Thymus (tissue), 11 donors: ENCODE results near the gene MMRN1. TPM values are rescaled to one million over a fixed set of nuclear protein-coding genes. Genes with fewer than 3 reads are reported as not detected.

Source experiments
- DNase-seq, 9 donors: peaks; one replicate each; pipeline ENCODE4 v3.0.0-alpha.2; 2013; ENCODE audit warnings: low spot score in 9 of 9, low read depth in 6 of 9, missing footprints in 1 of 9
- H3K27ac ChIP-seq, 2 donors: one replicate each; pipeline ENCODE4 v1.5.1; 2013; ENCODE audit warnings: control low read depth in 1 of 2, low read depth in 1 of 2, low read length in 1 of 2, mild to moderate bottlenecking in 1 of 2, moderate library complexity in 1 of 2
- H3K27me3 ChIP-seq, 2 donors: one replicate each; pipeline ENCODE4 v1.5.1; 2013; ENCODE audit warnings: low read length in 1 of 2; ENCODE audit not compliant: control insufficient read depth in 2 of 2, insufficient read depth in 1 of 2
- H3K36me3 ChIP-seq, 2 donors: one replicate each; pipeline ENCODE4 v1.5.1; 2013; ENCODE audit warnings: low read length in 1 of 2, mild to moderate bottlenecking in 1 of 2, moderate library complexity in 1 of 2; ENCODE audit not compliant: control insufficient read depth in 2 of 2, insufficient read depth in 2 of 2
- H3K4me1 ChIP-seq, 2 donors: one replicate each; pipeline ENCODE4 v1.5.1; 2013; ENCODE audit warnings: low read length in 2 of 2; ENCODE audit not compliant: control insufficient read depth in 2 of 2, insufficient read depth in 2 of 2
- H3K4me3 ChIP-seq, 2 donors: one replicate each; pipeline ENCODE4 v1.5.1; 2013; ENCODE audit warnings: low read length in 2 of 2, control low read depth in 1 of 2, mild to moderate bottlenecking in 1 of 2
- H3K9me3 ChIP-seq, 2 donors: one replicate each; pipeline ENCODE4 v1.5.1; 2013; ENCODE audit warnings: low read length in 1 of 2, mild to moderate bottlenecking in 1 of 2; ENCODE audit not compliant: control insufficient read depth in 2 of 2, insufficient read depth in 1 of 2
- WGBS: extraction: QIAGEN DNeasy Blood & Tissue Kit; methylation state at CpG from one replicate; pipeline ENCODE4 v1.1.7; 2013; 5-methylcytosine and 5-hydroxymethylcytosine counted together
- polyA plus RNA-seq: library from polyadenylated mRNA; stranded (reverse); fragments of 200-250 nt; gene quantifications from one replicate; pipeline ENCODE4 v1.2.3, GENCODE V29; 2013
- total RNA-seq: library from RNA; stranded (reverse); fragments of 120-200 nt; gene quantifications from one replicate; pipeline ENCODE4 v1.2.4, GENCODE V29; 2013
- donor health status: healthy.

The MMRN1 gene
- total and polyA plus RNA-seq, 2 donors, result 4.5 to 5.3 TPM

- Histone ChIP-seq H3K27ac (no peak overlapping the region), H3K36me3 (no peaks in the 10 kb centered on the region), H3K27me3 (no peaks in the 10 kb centered on the region), H3K4me3 (no peak overlapping the region), H3K9me3 (no peaks in the 10 kb centered on the region), H3K4me1 (no peaks in the 10 kb centered on the region)
- no peak for DNase-seq
- WGBS, result 96% methylated on average over 2 of the region's 2 CpGs
Measured at GRCh38 chr4:89981789-89982334, 87.2 kb downstream of the MMRN1 start.

GRCh38 chr4:89988268-89988667 is 93.6 kb downstream of the MMRN1 start:
- no peak overlapping the region for H3K27ac ChIP-seq
- H3K36me3 ChIP-seq, result no peaks in the 10 kb centered on the region
- H3K4me1 ChIP-seq, result no peaks in the 10 kb centered on the region
- no peak overlapping the region for H3K4me3 ChIP-seq
- DNase-seq, result no peak
- no peaks in the 10 kb centered on the region for H3K9me3 ChIP-seq
- no peaks in the 10 kb centered on the region for H3K27me3 ChIP-seq
- WGBS, result 95% methylated on average over 2 of the region's 2 CpGs

GRCh38 chr4:89992744-89993143 is 98.1 kb downstream of the MMRN1 start:
- Histone ChIP-seq H3K27ac (no peak overlapping the region), H3K27me3 (no peaks in the 10 kb centered on the region), H3K36me3 (no peaks in the 10 kb centered on the region), H3K4me1 (no peaks in the 10 kb centered on the region), H3K9me3 (no peaks in the 10 kb centered on the region), H3K4me3 (no peak overlapping the region)
- no peak for DNase-seq
- WGBS, result 90% methylated on average over 1 of the region's 1 CpG

GRCh38 chr4:89994176-89994873 is 99.7 kb downstream of the MMRN1 start:
- Histone ChIP-seq H3K9me3 (no peaks in the 10 kb centered on the region), H3K27me3 (no peaks in the 10 kb centered on the region), H3K4me1 (no peaks in the 10 kb centered on the region), H3K27ac (no peak overlapping the region), H3K4me3 (no peak overlapping the region), H3K36me3 (no peaks in the 10 kb centered on the region)
- DNase-seq, result no peak
- WGBS, result 91% methylated on average over 3 of the region's 3 CpGs

GRCh38 chr4:89995006-89995405 is 100.4 kb downstream of the MMRN1 start:
- Histone ChIP-seq H3K4me3 (no peak overlapping the region), H3K36me3 (no peaks in the 10 kb centered on the region), H3K9me3 (no peaks in the 10 kb centered on the region), H3K4me1 (no peaks in the 10 kb centered on the region), H3K27me3 (no peaks in the 10 kb centered on the region), H3K27ac (no peak overlapping the region)
- WGBS, result 82% methylated on average over 4 of the region's 4 CpGs
- DNase-seq, result no peak

GRCh38 chr4:89995814-89996213 is 101.2 kb downstream of the MMRN1 start:
- no peaks in the 10 kb centered on the region for H3K4me1 ChIP-seq
- DNase-seq, result no peak
- 91% methylated on average over 2 of the region's 2 CpGs for WGBS
- no peaks in the 10 kb centered on the region for H3K27me3 ChIP-seq
- H3K27ac ChIP-seq, result no peak overlapping the region
- H3K4me3 ChIP-seq, result no peak overlapping the region
- no peaks in the 10 kb centered on the region for H3K36me3 ChIP-seq
- no peaks in the 10 kb centered on the region for H3K9me3 ChIP-seq

- H3K4me1 ChIP-seq, result no peaks in the 10 kb centered on the region
- no peaks in the 10 kb centered on the region for H3K36me3 ChIP-seq
- no peak for DNase-seq
- no peak overlapping the region for H3K27ac ChIP-seq
- WGBS, result 86% methylated on average over 4 of the region's 4 CpGs
- no peaks in the 10 kb centered on the region for H3K27me3 ChIP-seq
- H3K9me3 ChIP-seq, result no peaks in the 10 kb centered on the region
- no peak overlapping the region for H3K4me3 ChIP-seq
Measured at GRCh38 chr4:89997171-89997704, 102.6 kb downstream of the MMRN1 start.

- Histone ChIP-seq H3K9me3 (no peaks in the 10 kb centered on the region), H3K4me3 (no peak overlapping the region), H3K27me3 (no peaks in the 10 kb centered on the region), H3K4me1 (no peaks in the 10 kb centered on the region), H3K36me3 (no peaks in the 10 kb centered on the region), H3K27ac (no peak overlapping the region)
- WGBS, result 93% methylated on average over 6 of the region's 6 CpGs
- no peak for DNase-seq
Measured at GRCh38 chr4:89998469-89999011, 103.9 kb downstream of the MMRN1 start.

- Histone ChIP-seq H3K36me3 (no peaks in the 10 kb centered on the region), H3K27me3 (no peaks in the 10 kb centered on the region), H3K9me3 (no peaks in the 10 kb centered on the region), H3K4me3 (no peak overlapping the region), H3K4me1 (no peaks in the 10 kb centered on the region), H3K27ac (no peak overlapping the region)
- no peak for DNase-seq
- WGBS, result 6% methylated on average over 2 of the region's 2 CpGs
Measured at GRCh38 chr4:90001023-90001422, 106.4 kb downstream of the MMRN1 start.
